GM12864 (cell line): ENCODE data around the gene HS3ST3B1.

Experiments used
- DNase-seq: peaks from one replicate; pipeline ENCODE4 v3.0.0-alpha.2; 2011; ENCODE audit warnings: low read depth
- H3K4me3 ChIP-seq: 2 replicates; pipeline ENCODE4 v1.5.1; 2011; ENCODE audit warnings: mild to moderate bottlenecking, low read depth, low read length, control low read depth
- CTCF ChIP-seq: IDR thresholded peaks from 2 replicates; pipeline ENCODE4 v1.5.1; 2011; ENCODE audit warnings: low read depth, mild to moderate bottlenecking, moderate library complexity, low read length, control low read depth, inconsistent platforms; ENCODE audit errors: missing control alignments

The HS3ST3B1 gene

DNA sequence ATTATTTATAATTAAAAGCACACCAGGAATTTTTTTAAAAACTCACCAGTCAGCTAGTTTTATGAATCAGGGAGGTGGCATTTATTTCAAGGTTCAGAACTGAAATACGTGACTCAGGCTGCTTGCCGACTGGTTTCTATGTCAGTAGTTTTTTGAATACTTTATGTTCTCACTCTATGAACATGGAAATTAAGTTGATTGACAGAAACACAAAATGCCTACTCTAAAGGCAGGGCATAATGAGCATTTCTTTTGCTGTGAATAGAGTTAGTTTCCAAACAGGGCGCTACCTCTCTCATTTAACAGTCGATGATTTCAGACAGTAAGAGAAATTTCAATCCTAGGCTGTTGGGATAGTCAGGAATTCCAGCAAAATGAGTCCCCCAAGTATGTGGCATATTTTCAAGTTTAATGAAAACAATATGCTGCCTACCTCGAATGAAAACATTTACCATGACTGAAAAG, 6.7 kb downstream of the HS3ST3B1 start:
- DNase-seq: no peak
- H3K4me3 ChIP-seq: no peak overlapping the region
- TF ChIP-seq CTCF: no peak

DNA sequence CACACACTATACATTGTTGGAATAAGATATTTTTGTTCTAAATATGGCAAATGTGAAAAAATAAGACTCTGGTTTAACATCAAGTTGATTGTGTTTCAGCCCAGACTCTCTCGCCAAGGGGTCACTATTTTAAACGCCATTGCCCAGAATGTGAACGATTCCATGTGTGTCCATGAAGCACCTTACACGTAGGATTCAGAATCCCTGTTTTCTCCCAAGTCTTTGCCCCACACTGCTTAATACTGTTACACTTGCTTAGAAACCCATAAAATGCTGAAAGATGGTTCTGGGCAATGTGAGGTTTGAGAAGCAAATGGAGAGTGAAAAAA, 7.7 kb downstream of the HS3ST3B1 start:
- TF ChIP-seq CTCF: no peak
- DNase-seq: no peak
- H3K4me3 ChIP-seq: peak overlapping the region; percentile 52

GRCh38 chr17:14308965-14309879, 8.3 kb downstream of the HS3ST3B1 start:
- peak overlapping the region; percentile 52 for H3K4me3 ChIP-seq
- no peak for TF ChIP-seq CTCF
- DNase-seq: peak; percentile 58

DNA sequence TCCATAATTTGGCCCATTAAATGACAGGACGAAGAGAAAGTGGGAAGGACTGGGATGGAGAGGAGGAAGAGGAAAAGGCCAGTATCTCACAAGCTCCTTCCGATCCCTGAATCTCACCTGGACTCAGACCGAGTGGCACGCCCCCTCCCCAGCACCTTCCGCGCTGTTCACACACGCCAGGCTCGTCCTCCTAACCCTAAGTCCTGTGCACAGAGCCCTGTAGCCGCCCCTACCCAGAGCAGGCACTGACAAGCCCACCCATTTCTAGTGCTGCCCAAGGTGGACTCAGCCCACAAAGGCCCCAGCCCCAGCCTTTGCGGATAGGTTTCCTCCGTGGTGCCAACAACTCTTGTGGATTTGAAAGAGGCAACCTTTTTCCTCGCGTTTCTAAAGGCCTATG, 9.2 kb downstream of the HS3ST3B1 start:
- TF ChIP-seq CTCF: no peak
- H3K4me3 ChIP-seq: peak overlapping the region; percentile 52; the same call in 1 of the 2 replicates
- no peak for DNase-seq

DNA sequence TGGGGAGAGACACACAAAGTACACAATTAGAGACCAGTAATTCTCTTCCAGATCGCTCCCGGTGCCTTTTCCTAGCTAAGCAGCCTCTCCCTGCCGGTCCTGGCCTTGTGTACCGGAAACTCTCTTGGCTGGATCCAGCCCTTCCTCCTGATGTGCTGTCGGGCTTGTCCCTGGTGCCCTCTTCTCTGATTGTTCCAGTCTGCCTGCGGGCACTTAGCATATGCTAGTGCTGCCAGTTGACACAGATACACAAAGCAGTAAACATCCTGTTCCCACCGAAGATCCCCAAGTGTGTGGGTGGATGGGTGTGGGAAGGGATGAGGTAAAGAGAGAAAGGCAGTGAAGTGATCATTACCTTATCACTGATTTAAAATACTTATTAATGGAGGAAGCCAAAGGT, 9.7 kb downstream of the HS3ST3B1 start:
- DNase-seq: no peak
- no peak overlapping the region for H3K4me3 ChIP-seq
- TF ChIP-seq CTCF: no peak

DNA sequence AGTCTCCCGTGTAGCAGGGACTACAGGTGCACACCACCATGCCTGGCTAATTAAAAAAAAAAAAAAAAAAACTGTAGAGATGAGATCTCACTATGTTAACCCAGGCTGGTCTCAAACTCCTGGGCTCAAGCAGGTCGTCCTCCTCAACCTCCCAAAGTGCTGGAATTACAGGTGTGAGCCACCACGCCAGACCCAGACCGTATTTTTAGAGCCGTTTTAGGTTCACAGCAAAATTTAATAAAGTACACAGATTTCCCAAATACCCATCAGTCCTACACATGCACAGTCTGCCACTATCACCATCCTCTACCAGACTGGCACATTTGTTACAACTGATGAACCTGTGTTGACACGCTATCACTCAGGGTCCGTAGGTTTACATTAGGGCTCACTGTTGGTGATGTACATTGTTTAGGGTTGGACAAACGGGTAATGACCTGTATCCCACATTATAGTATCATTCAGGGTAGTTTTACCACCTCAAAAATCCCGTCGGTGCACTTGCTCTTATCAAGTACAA, 10.4 kb downstream of the HS3ST3B1 start:
- H3K4me3 ChIP-seq: no peak overlapping the region
- no peak for DNase-seq
- no peak for TF ChIP-seq CTCF
